ENCODE measurements around the gene BEAN1. TPM values are rescaled to one million over a fixed set of nuclear protein-coding genes. Genes with fewer than 3 reads are reported as not detected.

Gene BEAN1
- total RNA-seq, 1 donor: 0.36 TPM

DNA sequence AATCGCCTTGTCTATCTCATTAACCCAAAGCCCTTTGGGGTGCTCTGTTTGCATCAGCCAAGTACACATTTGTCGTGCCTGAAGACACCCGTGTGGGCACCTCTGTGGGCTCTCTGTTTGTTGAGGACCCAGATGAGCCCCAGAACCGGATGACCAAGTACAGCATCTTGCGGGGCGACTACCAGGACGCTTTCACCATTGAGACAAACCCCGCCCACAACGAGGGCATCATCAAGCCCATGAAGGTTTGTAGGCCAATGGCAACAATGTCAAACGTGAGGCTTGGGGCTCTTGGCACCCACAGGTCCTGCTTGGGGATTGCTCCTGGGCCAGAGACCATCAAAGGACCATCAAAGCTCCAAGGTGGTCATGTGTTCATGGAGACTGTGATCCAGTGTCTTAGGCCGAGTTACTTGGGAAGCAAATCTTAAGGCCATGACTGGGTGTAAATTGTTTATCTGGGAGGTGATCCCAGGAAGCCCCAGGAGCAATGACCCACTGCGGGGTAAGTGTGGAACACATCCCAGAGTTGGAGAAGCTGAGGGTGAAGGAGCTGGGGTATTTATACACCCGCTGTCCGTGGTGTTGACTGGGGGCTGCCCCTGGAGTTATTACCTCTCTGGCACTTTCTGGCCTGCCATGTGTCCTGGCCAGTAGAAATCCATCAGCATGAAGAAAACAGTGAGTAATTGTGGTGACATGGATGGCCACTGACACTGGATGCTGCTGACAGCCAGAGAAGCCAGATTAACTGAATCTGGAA is 36.6 kb upstream of the BEAN1 start:
- Histone ChIP-seq H2AFZ (ENCODE audit: low read length) (no peak overlapping the region), H3K36me3 (ENCODE audit: insufficient read depth, low read length) (no peaks in the 10 kb centered on the region), H3K9me3 (ENCODE audit: low read depth, low read length) (no peaks in the 10 kb centered on the region), H3K79me2 (ENCODE audit: insufficient read depth, low read length) (no peaks in the 10 kb centered on the region), H3K27me3 (ENCODE audit: insufficient read depth, low read length) (peaks cover 8% of the 10 kb centered on the region), H3K4me2 (ENCODE audit: insufficient read depth, low read length) (no peak overlapping the region), H3K4me3 (ENCODE audit: insufficient read depth, low read length) (no peak overlapping the region), H3K27ac (ENCODE audit: low read depth, low read length) (no peak overlapping the region), H4K20me1 (ENCODE audit: insufficient read depth, low read length) (no peaks in the 10 kb centered on the region), H3K4me1 (ENCODE audit: insufficient read depth, low read length) (no peaks in the 10 kb centered on the region)
- TF ChIP-seq, protein P1, sequence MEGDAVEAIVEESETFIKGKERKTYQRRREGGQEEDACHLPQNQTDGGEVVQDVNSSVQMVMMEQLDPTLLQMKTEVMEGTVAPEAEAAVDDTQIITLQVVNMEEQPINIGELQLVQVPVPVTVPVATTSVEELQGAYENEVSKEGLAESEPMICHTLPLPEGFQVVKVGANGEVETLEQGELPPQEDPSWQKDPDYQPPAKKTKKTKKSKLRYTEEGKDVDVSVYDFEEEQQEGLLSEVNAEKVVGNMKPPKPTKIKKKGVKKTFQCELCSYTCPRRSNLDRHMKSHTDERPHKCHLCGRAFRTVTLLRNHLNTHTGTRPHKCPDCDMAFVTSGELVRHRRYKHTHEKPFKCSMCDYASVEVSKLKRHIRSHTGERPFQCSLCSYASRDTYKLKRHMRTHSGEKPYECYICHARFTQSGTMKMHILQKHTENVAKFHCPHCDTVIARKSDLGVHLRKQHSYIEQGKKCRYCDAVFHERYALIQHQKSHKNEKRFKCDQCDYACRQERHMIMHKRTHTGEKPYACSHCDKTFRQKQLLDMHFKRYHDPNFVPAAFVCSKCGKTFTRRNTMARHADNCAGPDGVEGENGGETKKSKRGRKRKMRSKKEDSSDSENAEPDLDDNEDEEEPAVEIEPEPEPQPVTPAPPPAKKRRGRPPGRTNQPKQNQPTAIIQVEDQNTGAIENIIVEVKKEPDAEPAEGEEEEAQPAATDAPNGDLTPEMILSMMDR (IDR thresholded peaks at IDR 0.05; ENCODE audit: extremely low read depth, low read depth, low read length): no peak
- no peak for DNase-seq (ENCODE audit: insufficient read length, low spot score, missing footprints)

DNA sequence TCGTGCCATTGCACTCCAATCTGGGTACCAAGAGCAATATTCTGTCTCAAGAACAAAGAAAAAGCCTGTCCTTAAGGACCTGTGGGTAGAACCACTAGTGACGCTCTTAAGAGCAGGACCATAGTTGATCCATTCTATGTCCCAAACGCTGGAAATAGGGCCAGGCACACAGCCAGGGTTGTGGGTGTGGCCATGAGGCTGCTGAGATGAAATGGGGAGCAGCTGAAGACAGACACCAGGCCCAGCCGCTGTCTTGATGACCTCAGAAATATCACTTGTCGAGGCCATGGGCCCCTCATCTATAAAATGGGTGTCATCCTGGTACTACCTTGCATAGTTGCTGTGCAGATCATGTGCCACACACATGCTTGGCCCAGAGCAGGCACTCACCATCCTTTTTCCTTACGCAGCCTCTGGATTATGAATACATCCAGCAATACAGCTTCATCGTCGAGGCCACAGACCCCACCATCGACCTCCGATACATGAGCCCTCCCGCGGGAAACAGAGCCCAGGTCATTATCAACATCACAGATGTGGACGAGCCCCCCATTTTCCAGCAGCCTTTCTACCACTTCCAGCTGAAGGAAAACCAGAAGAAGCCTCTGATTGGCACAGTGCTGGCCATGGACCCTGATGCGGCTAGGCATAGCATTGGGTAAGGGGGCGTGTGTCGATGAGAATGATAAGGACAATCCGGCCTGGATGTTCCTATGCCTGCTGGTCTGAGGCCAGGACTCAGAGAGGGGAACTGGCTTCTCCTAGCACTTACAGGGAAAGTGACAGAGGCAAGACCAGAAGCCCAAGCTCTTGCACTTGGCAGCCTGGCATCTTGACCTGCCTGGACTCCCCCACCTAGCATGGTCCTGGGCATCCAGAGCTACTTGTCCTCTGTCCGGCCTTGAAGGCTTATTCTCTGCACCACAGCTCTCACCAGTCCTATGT is 35.1 kb upstream of the BEAN1 start:
- H2AFZ ChIP-seq (ENCODE audit: low read length): no peak overlapping the region
- DNase-seq (ENCODE audit: insufficient read length, low spot score, missing footprints): no peak
- H3K4me3 ChIP-seq (ENCODE audit: insufficient read depth, low read length): no peak overlapping the region
- no peak overlapping the region for H3K4me2 ChIP-seq (ENCODE audit: insufficient read depth, low read length)
- H3K27ac ChIP-seq (ENCODE audit: low read depth, low read length): no peak overlapping the region
- no peaks in the 10 kb centered on the region for H3K4me1 ChIP-seq (ENCODE audit: insufficient read depth, low read length)
- no peaks in the 10 kb centered on the region for H3K36me3 ChIP-seq (ENCODE audit: insufficient read depth, low read length)
- H3K27me3 ChIP-seq (ENCODE audit: insufficient read depth, low read length): peaks cover 8% of the 10 kb centered on the region
- no peaks in the 10 kb centered on the region for H3K9me3 ChIP-seq (ENCODE audit: low read depth, low read length)
- TF ChIP-seq, protein P1 (IDR thresholded peaks at IDR 0.05; ENCODE audit: extremely low read depth, low read depth, low read length): no peak
- H3K79me2 ChIP-seq (ENCODE audit: insufficient read depth, low read length): no peaks in the 10 kb centered on the region
- H4K20me1 ChIP-seq (ENCODE audit: insufficient read depth, low read length): no peaks in the 10 kb centered on the region

DNA sequence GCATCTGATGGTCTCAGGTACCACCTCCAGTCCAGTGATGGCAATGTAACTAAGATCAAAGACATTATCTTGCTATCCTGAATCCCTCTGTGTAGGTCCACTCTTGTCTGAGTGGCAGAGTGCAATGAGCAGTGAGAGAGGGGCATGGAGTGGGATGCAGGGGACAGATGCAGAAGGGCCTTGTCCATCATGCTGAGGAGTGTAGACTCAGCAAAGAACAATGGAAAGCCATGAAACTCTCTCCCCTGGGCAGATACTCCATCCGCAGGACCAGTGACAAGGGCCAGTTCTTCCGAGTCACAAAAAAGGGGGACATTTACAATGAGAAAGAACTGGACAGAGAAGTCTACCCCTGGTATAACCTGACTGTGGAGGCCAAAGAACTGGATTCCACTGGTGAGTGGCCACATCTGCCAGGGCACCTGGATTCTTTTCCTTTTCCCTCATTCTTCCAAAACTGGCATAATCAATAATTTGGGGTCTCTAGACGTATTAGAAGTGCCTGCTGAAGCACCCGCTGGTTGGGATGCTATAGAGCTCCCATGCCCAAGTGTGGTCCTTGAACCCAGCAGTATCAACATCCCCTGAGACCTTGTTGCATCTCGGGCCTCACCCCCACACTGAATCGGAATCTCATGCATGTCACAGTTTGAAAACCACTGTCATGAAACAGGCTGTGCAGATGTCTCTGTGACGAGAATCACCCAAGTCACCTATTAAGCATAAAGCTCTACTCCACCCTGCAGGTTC is 31.1 kb upstream of the BEAN1 start:
- H3K27me3 ChIP-seq (ENCODE audit: insufficient read depth, low read length): peaks cover 8% of the 10 kb centered on the region
- DNase-seq (ENCODE audit: insufficient read length, low spot score, missing footprints): no peak
- H3K79me2 ChIP-seq (ENCODE audit: insufficient read depth, low read length): no peaks in the 10 kb centered on the region
- H3K9me3 ChIP-seq (ENCODE audit: low read depth, low read length): no peaks in the 10 kb centered on the region
- no peak overlapping the region for H3K27ac ChIP-seq (ENCODE audit: low read depth, low read length)
- no peak overlapping the region for H2AFZ ChIP-seq (ENCODE audit: low read length)
- H3K4me2 ChIP-seq (ENCODE audit: insufficient read depth, low read length): no peak overlapping the region
- no peaks in the 10 kb centered on the region for H4K20me1 ChIP-seq (ENCODE audit: insufficient read depth, low read length)
- H3K4me3 ChIP-seq (ENCODE audit: insufficient read depth, low read length): no peak overlapping the region
- no peaks in the 10 kb centered on the region for H3K36me3 ChIP-seq (ENCODE audit: insufficient read depth, low read length)
- H3K4me1 ChIP-seq (ENCODE audit: insufficient read depth, low read length): no peaks in the 10 kb centered on the region
- TF ChIP-seq, protein P1 (IDR thresholded peaks at IDR 0.05; ENCODE audit: extremely low read depth, low read depth, low read length): no peak

All from osteoblast (primary cell).